ENCODE results near the gene ARHGAP18.

The ARHGAP18 gene

DNA sequence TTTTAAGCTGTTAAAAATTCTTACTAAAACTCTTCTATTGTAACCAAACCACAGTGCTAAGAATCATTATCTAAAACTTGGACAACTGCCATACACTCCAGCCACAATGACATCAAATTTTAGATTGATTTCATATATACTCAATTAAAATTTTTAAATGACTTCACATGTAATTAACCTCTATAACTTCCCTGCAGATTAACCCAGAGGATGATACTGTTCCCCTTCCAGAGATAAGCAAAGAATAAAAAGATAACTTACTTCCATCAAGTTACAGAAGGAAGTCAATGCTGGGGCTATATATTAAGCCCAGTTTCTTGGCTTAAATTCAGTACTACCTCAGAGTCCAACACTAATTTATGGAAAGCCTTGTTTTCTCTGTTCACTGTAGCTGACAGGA is 71.3 kb downstream of the ARHGAP18 start:
- no peak for DNase-seq

DNA sequence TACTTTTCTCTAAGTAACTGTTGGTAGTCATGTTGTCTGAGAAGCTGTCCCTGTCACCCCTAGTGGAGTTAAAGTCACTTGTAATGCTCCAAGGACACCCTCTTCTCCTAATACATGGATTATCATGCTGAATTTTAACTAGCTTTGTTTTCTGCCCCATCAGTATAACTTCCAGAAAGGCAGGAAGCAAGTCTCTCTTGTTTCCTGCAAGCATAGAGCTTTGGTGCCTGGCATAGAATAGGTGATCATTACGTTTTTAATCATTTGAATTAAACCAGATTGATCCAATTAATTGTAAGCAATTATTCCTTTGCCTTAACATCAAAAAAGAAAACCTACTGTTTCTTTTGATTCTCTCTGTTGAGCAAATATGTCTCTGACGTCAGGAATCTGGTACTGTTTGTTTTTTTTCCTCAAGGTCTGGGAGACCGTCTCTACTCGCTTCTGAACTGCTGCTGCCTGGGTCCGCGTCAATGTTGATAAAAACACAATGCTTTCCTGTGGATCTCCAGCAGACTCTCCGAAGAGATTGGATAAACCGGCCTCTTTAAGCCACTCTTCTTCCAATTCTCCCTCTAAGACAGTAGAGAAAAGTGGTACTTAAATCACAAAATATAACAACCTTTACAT is 71.8 kb downstream of the ARHGAP18 start:
- DNase-seq: no peak

DNA sequence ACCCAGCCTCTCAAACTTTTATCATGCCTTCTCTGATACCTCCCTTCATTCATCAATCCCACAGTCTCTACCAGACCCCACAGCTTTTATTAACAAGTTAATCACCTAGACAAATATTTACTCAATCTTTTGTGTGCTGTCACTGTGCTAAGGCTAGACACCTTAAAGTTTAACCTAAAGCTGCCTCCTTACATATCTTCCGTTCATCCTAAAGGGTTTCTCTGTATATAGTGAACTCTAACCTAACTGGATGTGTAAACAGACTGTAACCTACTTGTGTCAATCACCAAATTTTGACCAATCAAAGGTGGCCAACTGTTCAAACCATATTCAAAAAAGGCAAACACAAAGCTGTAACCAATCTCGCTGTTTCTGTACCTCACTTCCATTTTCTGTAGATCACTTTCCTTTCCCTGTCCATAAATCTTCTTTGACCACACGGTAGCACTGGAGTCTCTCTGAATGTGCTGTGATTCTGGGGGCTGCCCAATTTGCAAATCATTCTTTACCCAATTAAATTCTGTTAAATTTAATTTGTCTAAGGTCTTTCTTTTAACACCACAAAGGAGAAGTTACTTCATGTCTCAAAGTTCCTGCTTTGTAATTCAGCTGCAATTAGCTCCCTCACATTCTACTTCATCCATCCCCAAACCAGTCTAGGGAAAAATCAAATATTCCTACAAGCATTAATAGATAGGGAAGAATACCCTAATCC is 72.5 kb downstream of the ARHGAP18 start:
- DNase-seq: no peak

DNA sequence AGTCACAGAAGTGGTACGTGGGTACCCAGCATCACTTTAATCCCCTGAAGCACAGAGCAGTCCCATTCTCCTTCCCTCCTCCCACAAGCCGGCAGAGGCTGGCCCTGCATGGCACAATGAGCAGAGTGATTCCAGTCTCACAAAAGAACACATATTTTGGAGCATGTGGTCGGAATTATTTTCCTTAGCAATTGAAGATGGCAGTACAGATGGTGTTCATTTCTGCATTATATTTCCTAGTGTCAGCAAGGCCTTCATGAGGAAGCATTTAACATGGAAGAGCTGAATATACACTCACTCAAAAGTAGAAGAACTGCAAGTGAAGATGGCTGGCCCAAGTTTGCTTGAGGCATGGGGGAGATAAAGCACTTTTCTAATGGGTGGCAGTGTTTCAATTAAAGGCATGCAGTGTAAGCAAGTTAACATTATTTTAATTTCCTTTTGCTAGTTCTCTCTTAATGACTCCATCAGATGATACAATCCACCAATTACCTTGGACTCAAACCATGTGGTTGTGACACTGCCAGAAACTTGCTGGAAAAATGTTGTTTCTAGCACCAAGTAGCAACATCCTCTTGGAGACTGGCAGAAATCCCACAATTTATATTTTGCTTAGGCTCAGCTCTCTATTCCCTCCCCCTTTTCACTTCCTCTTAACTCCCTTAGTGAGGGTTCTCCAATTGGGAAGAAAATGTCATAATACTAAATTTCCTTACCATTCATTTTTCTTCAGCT is 74.4 kb downstream of the ARHGAP18 start:
- DNase-seq: no peak

DNA sequence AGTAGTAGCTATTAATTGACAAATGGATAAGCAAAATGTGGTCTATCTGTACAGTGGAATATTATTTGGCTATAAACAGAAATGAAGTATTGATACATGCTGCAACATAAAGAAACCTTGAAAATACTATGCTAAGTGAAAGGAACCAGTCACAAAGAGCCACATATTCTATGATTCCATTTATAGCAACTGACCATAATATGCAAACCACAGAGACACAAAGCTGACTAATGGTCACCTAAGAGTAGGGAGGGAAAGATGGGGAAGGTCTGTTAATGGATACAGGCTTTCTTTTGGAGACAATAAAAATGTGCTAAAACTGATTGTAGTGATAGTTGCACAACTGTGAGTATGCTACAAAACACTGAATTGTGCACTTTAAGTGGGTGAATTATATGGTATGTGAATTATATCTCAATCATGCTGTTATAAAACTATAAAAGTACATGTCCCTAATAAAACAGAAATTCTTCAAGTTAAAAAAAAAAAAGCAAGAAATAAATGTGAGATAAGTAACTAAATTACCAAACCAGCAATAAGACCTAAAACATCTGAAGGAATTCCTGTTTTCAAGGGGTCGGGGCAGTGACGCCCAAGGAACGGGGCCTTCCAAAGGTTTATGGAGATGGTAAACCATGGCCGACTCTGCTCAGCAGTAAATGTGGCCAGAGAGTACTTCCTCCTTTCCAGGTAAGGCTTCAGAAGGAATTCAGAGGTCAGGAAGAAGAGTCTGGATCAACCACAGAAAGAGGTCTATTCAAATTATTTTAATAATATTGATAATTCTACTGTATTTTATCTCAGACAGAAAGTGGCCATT is 75.4 kb downstream of the ARHGAP18 start:
- no peak for DNase-seq

DNA sequence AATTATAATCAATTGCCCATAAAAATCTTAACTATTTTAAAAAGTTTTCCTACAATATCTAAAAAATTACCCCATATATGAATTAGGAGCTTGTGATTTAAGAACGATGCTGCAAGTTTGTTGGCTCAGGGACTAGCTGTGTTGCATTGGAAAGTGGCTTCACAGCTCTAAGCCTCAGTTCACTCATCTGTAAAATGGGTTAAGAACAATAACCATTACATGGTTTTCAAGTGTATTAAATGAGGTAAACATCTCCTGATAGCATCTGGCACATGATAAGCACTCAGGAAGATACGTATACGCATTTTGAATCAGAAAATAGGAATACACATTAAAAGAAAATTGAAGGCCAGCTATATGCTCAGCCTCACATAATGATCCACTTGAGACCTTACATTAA is 76.4 kb downstream of the ARHGAP18 start:
- DNase-seq: no peak

DNA sequence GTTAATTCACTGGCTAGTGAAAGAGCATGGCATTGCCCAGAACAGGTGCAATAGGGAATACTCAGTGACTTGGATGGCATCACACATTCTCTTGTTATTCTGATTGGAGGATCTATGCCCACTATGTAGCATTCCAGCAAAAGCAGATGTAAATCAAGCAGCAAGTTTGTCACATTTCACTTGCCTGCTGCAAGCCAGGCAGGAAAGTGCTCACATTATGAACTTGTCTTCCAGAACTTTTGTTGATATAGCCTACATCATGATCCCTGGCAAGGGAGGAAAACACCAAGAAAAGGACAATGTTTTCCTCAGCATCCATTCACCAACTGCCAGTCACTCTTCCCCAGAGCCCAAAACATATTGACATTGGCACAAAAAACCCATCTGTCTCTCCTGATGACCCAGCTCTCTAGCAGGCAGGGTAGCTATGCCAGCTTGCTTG is 77.8 kb downstream of the ARHGAP18 start:
- DNase-seq: no peak

DNA sequence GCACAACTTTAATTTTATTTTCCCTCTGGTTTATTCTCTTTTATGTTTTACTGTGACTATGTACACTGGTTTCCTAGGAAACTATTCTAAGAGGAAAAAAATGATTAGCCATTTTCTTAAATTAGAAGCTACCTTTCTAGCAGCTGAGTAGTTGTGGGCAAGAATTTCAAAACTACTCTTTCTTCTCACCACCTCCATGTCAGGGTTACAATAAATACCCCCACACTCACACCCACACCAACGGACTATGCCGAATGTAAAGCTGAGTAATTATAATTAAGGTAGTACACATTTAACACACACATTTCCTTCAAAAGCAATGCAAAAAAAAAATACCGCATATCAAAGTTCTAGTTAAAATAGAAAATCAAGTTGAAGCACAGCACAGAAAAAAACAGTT is 78.9 kb downstream of the ARHGAP18 start:
- no peak for DNase-seq

DNA sequence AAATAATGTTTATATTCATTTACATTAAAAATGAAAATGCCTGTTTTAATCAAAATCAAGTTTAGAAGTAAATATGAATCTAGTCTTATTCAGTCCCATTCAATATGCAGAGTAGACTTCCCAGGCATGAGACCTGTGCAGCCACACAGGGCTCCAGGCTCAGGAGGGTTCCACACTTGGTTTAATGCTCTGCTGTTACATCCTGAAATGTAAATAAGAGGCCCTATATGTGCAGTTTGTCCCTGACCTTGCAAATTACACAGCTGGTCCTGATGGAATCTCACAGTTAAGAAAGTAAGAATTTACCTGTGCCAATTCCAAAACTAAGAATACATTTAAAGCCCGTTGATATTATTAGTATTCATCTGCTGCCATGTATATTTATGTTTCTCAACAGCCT is 79.4 kb downstream of the ARHGAP18 start:
- no peak for DNase-seq

DNA sequence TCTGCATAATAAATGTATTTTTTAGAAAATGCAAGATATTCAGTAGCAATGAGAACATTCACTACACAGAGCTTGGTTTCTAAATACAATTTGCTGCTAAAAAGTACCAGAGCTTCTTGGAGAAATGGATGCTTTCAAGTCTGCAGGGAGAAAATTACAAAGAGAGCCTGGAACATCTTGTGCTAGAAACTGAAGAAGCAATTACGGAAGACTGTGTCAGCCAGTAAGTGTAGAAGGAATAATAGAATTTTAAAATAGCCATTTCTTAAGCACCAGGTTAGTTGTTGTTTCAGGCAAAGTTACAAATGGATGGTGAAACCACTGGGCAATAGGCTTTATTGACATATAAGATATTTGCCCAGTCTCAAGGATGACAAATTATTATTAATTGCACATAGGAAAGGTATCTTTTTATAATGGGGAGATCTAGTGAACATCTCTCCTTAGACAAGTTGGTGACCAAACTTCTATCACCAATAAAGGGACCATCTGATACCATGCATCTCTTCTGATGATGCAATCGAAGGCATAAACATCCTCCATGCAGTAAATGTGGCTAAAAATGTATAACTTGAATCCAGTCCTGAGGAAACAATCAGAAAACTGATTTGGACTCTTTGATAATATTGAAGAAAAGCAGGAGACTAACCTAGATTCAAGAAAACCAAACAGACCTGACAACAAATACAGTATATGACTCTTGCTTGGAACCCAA is 81.7 kb downstream of the ARHGAP18 start:
- DNase-seq: no peak

DNA sequence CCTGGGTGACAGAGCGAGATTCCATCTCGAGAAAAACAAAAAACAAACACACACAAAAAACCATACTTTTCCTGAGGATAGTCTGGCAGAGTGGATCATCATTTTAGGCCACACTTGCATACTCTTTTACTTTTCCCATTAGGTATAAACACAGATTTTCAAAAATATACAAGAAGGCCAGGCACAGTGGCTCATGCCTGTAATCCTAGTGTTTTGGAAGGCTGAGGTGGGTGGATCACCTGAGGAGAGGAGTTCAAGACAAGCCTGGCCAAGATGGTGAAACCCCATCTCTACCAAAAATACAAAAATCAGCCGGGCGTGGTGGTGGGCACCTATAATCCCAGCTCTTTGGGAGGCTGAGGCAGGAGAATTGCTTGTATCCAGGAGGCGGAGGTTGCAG is 85.5 kb downstream of the ARHGAP18 start:
- no peak for DNase-seq

DNA sequence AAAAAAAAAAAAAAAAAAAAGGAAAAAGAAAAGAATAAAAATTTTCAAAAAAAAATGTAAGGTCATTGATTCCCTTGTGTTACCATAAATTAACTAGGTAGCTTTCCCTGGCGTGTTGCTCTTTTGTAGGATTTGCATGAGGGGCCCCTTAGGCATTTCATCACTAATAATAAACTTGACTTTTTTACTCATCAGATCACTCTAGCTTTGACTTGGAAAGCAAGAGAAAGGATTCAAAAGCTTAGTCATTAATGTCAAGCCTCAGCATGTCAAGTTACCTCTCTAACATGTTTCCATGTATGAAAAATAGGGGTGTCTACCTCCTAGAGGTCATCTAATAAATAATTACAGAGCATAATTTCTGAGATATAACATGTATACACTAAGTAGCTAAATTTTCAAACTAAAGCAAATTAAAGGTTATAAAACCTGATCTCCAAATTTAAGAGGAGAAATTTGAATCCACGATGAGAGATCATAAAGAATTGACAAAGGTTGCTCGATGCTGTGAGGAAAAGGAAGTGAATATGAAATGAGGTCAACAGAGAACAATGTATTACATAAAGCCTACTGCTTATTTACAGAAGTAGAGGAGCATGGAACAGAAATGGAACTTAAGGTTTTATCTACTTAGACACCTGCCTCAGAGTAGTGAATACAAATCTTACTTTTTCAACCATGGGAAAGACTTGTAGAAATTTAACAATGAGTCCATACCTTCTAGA is 86.8 kb downstream of the ARHGAP18 start:
- DNase-seq: no peak

DNA sequence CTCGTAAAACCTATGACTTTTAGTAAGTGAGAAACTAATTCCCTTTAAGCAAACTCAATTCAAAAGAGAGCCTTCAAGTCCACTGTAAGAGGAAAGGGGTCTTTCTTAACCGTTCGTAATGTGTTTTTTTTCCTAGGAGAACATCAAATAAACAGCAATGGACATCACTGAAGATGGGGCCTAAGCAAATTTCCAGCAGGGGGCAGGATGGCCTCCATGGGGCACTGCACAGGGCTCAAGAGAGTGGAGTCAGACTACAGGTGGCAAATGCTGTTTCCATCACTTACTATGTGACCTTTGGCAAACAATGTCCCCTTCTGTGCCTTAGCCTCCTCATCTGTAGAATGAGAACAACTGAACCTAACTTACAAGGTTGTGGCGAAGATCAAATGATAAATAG is 88.7 kb downstream of the ARHGAP18 start:
- no peak for DNase-seq

DNA sequence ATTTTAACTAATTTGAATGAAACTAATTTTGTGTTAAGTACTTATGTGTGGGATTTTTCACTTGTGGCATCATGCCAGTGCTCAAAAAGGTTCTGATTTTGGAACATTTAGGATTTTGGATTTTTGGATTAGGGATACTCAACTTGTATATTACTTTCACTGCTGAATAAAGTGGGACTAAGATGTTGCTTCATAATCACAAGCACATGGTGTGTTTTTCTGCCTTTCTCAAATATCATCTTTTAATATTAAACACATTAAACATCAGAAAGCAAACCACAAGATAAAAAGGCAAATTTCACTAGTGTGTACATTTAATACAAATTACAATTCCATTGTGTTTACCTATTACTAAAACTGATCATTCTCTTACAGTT is 89.8 kb downstream of the ARHGAP18 start:
- DNase-seq: no peak

DNA sequence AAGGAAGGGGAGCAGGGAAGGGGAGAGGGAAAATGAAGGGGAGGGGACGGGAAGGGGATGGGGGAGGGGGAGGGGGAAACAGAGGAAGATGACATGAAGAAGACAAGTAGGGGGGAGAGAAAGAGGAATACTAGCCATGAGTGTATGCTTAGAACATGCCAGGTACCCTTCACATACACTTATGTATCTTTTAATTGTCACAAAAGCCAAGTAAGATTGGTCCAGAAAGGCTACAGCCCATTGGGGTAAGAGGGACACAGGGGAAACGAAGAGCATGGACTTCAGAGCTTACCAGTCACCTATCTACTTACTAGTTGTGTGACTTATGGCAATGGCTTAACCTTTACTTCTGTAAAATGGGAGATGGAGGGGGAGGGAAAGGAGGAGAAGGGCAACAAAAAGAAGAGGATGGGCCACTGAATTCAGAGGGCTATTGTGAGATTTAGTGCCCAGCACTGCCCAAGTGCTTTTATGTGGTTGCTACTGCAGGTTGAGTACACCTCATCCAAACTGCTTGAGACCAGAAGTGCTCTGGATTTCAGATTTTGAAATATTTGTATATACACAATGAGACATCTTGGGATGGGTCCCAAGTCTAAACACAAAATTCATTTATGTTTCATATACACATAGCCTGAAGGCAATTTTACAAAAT is 90.3 kb downstream of the ARHGAP18 start:
- DNase-seq: no peak

DNA sequence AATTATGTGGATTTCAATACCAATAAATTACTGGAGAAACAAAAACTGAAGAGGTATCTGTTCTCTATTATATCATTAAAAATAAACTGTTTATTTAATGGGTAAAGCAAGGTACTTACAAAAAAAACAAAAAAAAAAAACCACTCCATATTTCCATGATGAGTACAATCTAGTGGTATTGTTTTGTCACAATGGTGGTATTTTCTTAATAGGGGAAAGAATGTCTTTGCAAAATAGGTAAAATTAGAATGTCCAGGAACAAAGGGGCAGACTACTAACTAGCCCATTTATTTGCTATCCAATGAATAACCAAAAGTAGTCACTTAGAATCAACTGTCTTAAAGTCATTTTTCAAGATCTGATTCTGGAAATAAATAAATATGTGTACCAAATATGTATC is 92.0 kb downstream of the ARHGAP18 start:
- no peak for DNase-seq

DNA sequence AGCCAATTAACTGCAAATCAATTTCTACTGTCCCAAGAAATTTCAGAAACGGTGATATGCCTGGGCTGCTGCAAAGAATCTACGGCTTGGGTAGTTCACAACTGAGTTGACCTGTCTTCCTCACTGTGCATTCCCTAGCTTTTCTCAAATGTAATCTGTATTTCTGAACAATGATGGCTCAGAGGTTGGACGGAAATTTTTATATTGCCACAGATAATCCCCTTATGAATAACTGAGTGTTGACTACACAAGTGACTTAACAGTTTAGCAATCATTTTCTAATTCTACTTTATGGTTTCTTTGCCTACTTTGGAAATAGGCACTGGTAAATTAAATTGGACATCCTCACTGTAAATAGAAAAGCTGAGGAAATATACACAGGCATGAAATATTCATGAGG is 94.5 kb downstream of the ARHGAP18 start:
- DNase-seq: no peak

DNA sequence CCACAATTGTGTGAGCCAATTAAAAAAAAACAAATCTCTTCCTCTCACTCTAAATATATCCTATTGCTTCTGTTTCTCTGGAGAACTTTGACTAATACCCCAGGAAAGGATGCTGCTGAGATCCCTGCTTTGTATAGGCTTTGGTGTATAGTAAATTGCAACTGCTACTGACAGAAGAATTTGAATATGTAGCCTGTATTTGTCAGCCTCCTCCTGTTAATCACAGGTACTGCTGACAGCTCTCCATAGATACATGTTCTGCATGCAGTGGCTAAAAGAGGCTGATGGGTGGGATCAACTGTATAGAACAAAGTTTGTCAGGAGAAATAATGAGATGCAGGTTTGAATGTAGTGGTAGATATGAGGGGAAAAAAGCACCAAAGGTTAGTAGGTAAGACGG is 95.0 kb downstream of the ARHGAP18 start:
- DNase-seq: no peak

DNA sequence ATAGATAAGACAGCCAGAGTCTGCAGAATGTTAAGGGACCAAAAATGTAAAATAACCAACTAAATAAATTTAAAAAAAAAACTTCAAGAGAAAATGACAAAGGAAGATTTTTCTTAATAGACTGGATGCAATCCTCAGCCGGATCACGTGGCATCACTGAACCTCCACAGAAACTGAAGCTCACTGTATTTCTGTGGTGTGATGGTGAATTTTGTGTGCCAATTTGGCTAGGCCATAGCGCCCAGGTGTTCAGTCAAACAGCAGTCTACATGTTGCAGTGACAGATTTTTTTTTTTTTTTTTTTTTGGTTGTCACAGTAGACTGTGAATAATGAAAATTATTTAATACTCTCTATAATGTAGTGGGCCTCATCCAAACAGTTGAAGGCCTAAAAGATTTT is 95.5 kb downstream of the ARHGAP18 start:
- DNase-seq: no peak

DNA sequence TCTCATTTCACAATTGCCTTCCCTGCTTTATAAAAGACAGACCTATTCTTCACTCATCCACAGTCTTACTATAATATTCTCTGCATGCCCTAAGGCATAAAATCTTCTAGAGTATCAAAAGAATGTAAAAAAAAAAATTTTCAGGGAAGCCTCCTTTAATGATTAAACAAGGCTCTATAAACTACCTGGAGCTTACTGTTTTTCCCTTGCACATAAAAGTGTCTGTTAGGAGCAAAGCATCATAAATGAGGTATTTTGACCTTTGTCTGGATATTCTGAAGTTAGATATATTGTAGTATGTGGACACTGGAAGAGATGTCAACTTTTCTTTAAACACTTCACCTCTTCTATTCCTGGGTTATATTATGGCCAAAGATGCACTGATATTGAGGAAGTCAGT is 97.5 kb downstream of the ARHGAP18 start:
- no peak for DNase-seq

DNA sequence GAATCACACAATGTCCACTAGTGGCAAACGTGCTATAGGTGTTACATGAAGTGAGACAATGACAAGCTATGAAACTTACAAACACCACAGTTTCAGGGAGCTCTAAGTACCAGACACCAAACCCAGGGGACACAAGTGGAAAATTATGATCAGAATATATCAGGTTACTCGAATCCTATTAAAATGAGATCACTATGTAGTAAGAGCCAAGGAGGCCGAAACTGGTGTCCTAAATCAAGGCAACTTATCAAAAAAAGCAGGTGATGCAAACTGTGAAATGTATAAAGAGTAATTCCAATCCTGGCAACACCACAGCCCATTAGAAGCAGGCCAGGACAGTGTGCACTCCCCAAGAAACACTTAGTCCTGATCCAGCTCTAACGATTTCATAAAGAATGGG is 100.3 kb downstream of the ARHGAP18 start:
- no peak for DNase-seq

All from activated gamma-delta T cell (primary cell).